Measurements from ENCODE around the gene BTNL9. TPM values are rescaled to one million over a fixed set of nuclear protein-coding genes. Genes with fewer than 3 reads are reported as not detected.

Gene BTNL9
- total and polyA plus RNA-seq, 9 of the 15 experiments (the other 6 are each of a cell fraction or from before 2014, with no cell fraction given): 3.7 to 86.7 (median 29.4) TPM

- TF ChIP-seq REST (IDR thresholded peaks at IDR 0.05; ENCODE audit: borderline replicate concordance): 0 out of 2 replicates have a peak, but pooled peaks have one; percentile 7
- TF ChIP-seq REST (CRISPR knock-in tag; IDR thresholded peaks at IDR 0.05; ENCODE audit: low read depth): 0 out of 2 replicates have a peak, but pooled peaks have one; percentile 40
- TF ChIP-seq CBX3 (IDR thresholded peaks at IDR 0.05; ENCODE audit: borderline replicate concordance in 1 of 2, low read length in 2 of 2): peak in 1 of 2 experiments; percentile 49; a peak in 1 of 3 replicates
- TF ChIP-seq HNRNPLL (IDR thresholded peaks at IDR 0.05; ENCODE audit: low read depth, low read length, poor library complexity, severe bottlenecking): peak; percentile 90
- peak; percentile 31; the same call in 1 of the 2 replicates for TF ChIP-seq ZNF830 (CRISPR knock-in tag; IDR thresholded peaks at IDR 0.05)
- TF ChIP-seq MCM7 (IDR thresholded peaks at IDR 0.05): no peak
- peak; percentile 87 for TF ChIP-seq ZNF644 (tag; IDR thresholded peaks at IDR 0.05; ENCODE audit: low read depth)
- peak; percentile 91 for TF ChIP-seq ZSCAN29 (IDR thresholded peaks at IDR 0.05)
- peak; percentile 91 for TF ChIP-seq MYC (IDR thresholded peaks at IDR 0.05; ENCODE audit: low read depth, low read length)
- no peak for TF ChIP-seq MYC (CRISPR knock-in tag; IDR thresholded peaks at IDR 0.05; ENCODE audit: borderline replicate concordance, low read depth)
- TF ChIP-seq, protein P1, sequence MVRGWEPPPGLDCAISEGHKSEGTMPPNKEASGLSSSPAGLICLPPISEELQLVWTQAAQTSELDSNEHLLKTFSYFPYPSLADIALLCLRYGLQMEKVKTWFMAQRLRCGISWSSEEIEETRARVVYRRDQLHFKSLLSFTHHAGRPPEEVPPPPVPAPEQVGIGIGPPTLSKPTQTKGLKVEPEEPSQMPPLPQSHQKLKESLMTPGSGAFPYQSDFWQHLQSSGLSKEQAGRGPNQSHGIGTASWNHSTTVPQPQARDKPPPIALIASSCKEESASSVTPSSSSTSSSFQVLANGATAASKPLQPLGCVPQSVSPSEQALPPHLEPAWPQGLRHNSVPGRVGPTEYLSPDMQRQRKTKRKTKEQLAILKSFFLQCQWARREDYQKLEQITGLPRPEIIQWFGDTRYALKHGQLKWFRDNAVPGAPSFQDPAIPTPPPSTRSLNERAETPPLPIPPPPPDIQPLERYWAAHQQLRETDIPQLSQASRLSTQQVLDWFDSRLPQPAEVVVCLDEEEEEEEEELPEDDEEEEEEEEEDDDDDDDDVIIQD (CRISPR knock-in tag; IDR thresholded peaks at IDR 0.05): 0 out of 2 replicates have a peak, but pooled peaks have one; percentile 15
- TF ChIP-seq ZNF197 (CRISPR knock-in tag; IDR thresholded peaks at IDR 0.05; ENCODE audit: low read depth): peak; percentile 77; the same call in 1 of the 2 replicates
- no peak for TF ChIP-seq SMC3 (conservative IDR thresholded peaks at IDR 0.05; ENCODE audit: insufficient read depth, low read depth, low read length)
- TF ChIP-seq PHF8 (IDR thresholded peaks at IDR 0.05; ENCODE audit: borderline replicate concordance, low read length): peak; percentile 58; the same call in 1 of the 2 replicates
- peak; percentile 80; the same call in 1 of the 2 replicates for TF ChIP-seq ZNF766 (CRISPR knock-in tag; conservative IDR thresholded peaks at IDR 0.05)
- TF ChIP-seq CHD1 (IDR thresholded peaks at IDR 0.05; ENCODE audit: low read length): no peak
- TF ChIP-seq ZKSCAN8 (CRISPR knock-in tag; IDR thresholded peaks at IDR 0.05): peak; percentile 64; the same call in 1 of the 2 replicates
- TF ChIP-seq SIN3A (IDR thresholded peaks at IDR 0.05; ENCODE audit: borderline replicate concordance in 2 of 2, control insufficient read depth in 1 of 2, low read depth in 2 of 2, low read length in 2 of 2): peak in 1 of 2 experiments; percentile 49; a peak in 1 of 4 replicates
Measured at GRCh38 chr5:181052672-181053487, 12.8 kb downstream of the BTNL9 start (continued).
